GM18511 (cell line): ENCODE measurements around the gene MT1F.
A peak's percentile ranks its signal among the peaks of the same experiment; 100 is the strongest.
"Not testable (repeated sequence)": the region's sequence is repeated elsewhere in the genome, so short reads cannot be mapped to it uniquely, and the experiment has no call there.

Experiments
- ATAC-seq: cut with Tn5 transposase; IDR thresholded peaks from one replicate; pipeline ENCODE4 v1.9.1; 2021; ENCODE audit warnings: mild to moderate bottlenecking, moderate library complexity; ENCODE audit not compliant: unreplicated experiment

Gene MT1F

GRCh38 chr16:56657555-56658326 lies at the start of gene MT1F:
Gene MT1F (plus strand): TSS chr16:56657959. CDS start chr16:56658059, 100 bp downstream.
- peak; percentile 49 for ATAC-seq

- peak; percentile 86 for ATAC-seq
These were observed 49.5 kb upstream of the MT1F start, which contains the start of gene MT2A for GRCh38 chr16:56608043-56608875. Gene MT2A (plus strand): TSS chr16:56608584. CDS start chr16:56608656, 72 bp downstream.

- ATAC-seq: no peak
These were observed 48.8 kb upstream of the MT1F start for GRCh38 chr16:56608876-56609462.

- ATAC-seq: peak; percentile 57
These were observed 48.3 kb upstream of the MT1F start for GRCh38 chr16:56609463-56609921.

GRCh38 chr16:56610017-56610608 lies 47.6 kb upstream of the MT1F start:
- ATAC-seq: no peak

GRCh38 chr16:56610609-56611111 lies 47.1 kb upstream of the MT1F start:
- no peak for ATAC-seq

- ATAC-seq: no peak
These were observed 46.4 kb upstream of the MT1F start for GRCh38 chr16:56611281-56611833.

GRCh38 chr16:56613706-56614105 lies 44.1 kb upstream of the MT1F start:
- no peak for ATAC-seq

- no peak for ATAC-seq
These were observed 43.2 kb upstream of the MT1F start for GRCh38 chr16:56614549-56614991.

- no peak for ATAC-seq
These were observed 42.4 kb upstream of the MT1F start for GRCh38 chr16:56615353-56615752.

GRCh38 chr16:56616608-56617211 lies 41.0 kb upstream of the MT1F start:
- no peak for ATAC-seq

GRCh38 chr16:56617212-56618085 lies 40.3 kb upstream of the MT1F start:
- ATAC-seq: no peak

GRCh38 chr16:56618138-56618537 lies 39.6 kb upstream of the MT1F start:
- ATAC-seq: no peak

GRCh38 chr16:56620339-56620897 lies 37.3 kb upstream of the MT1F start:
- ATAC-seq: no peak

GRCh38 chr16:56621665-56622445 lies 35.9 kb upstream of the MT1F start:
- not testable (repeated sequence) for ATAC-seq

GRCh38 chr16:56623184-56623583 lies 34.6 kb upstream of the MT1F start:
- not testable (repeated sequence) for ATAC-seq

- ATAC-seq: no peak
These were observed 34.1 kb upstream of the MT1F start for GRCh38 chr16:56623637-56624036.
